Progenitor cell of endocrine pancreas (in vitro differentiated cells): ENCODE data around the gene ZNF546. TPM values are rescaled to one million over a fixed set of nuclear protein-coding genes. Genes with fewer than 3 reads are reported as not detected.

Experiments used
- DNase-seq: peaks from one replicate; pipeline ENCODE4 v3.0.0; 2021; ENCODE audit warnings: low spot score; ENCODE audit not compliant: unreplicated experiment
- H3K27ac Mint-ChIP-seq: 2 replicates; pipeline ENCODE4 v1.8.0; 2021; ENCODE audit warnings: mild to moderate bottlenecking, moderate library complexity, mixed read lengths
- H3K27me3 Mint-ChIP-seq: 2 replicates; pipeline ENCODE4 v1.8.0; 2021; ENCODE audit warnings: mixed read lengths
- H3K36me3 Mint-ChIP-seq: 2 replicates; pipeline ENCODE4 v1.8.0; 2022; ENCODE audit warnings: mixed read lengths; ENCODE audit not compliant: insufficient read depth
- H3K4me1 Mint-ChIP-seq: 2 replicates; pipeline ENCODE4 v1.8.0; 2021; ENCODE audit warnings: low read depth, mixed read lengths
- H3K4me3 Mint-ChIP-seq: 2 replicates; pipeline ENCODE4 v1.8.0; 2021; ENCODE audit warnings: low read depth, mild to moderate bottlenecking, moderate library complexity, mixed read lengths
- H3K9me3 Mint-ChIP-seq: 2 replicates; pipeline ENCODE4 v1.8.0; 2021; ENCODE audit warnings: low read depth, mixed read lengths
- CTCF ChIP-seq: fragments of 200-600 bp; sonication (generic); IDR thresholded peaks from one replicate; pipeline ENCODE4 v1.5.0; 2021; ENCODE audit warnings: antibody characterized with exemption, mild to moderate bottlenecking; ENCODE audit not compliant: unreplicated experiment
- total RNA-seq: library from RNA; stranded (reverse); gene quantifications from 2 replicates; pipeline ENCODE4 v1.2.1, GENCODE V29; 2021

ZNF546 gene
- total RNA-seq, 1 donor from 2014 or later, result 5.9 TPM

- Mint-ChIP-seq H3K27ac (peak overlapping the region; percentile 96), H3K36me3 (peaks cover 17% of the 10 kb centered on the region), H3K9me3 (no peaks in the 10 kb centered on the region), H3K4me3 (peak overlapping the region; percentile 100), H3K4me1 (peaks cover 22% of the 10 kb centered on the region), H3K27me3 (no peaks in the 10 kb centered on the region)
- no peak for DNase-seq
- TF ChIP-seq CTCF, result no peak
Observed at GRCh38 chr19:39969681-39970424, 27.0 kb upstream of the ZNF546 start.

GRCh38 chr19:39970425-39970674 lies 26.5 kb upstream of the ZNF546 start:
- Mint-ChIP-seq H3K4me1 (peaks cover 22% of the 10 kb centered on the region), H3K4me3 (peak overlapping the region; percentile 100), H3K27ac (peak overlapping the region; percentile 96), H3K9me3 (no peaks in the 10 kb centered on the region), H3K36me3 (peaks cover 20% of the 10 kb centered on the region), H3K27me3 (no peaks in the 10 kb centered on the region)
- DNase-seq, result no peak
- TF ChIP-seq CTCF, result no peak

DNA sequence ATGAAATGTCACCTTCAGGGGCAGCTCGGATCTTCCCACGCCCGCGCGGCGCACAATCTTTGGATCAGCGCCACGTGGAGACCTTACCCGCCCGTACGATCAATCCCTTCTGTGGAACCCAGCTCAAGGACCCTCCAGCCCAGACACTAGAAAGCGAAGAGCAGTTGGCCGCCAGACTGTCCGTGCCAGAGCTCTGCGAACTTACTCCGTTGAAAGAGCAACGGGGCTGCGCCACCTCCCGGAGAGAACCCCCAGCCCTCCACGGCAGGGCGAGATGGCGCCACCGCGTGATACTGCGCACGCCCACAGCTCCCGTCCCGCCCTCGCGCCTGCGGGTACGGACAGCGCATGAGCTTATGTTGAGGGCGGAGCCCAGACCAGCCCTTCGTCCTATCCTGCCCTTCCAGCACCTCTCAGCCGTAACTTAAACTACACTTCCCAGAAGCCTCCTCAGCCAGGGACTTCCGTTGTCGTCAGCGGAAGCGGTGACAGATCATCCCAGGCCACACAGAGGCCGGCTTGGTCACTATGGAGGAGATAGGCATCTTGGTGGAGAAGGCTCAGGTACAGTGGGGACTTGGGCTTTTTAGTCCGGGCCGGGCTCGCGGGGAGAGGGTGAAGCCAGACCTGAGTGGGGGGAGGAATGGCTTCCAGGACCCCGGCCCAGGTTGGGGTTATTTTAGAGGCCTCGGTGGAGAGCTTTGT lies 26.0 kb upstream of the ZNF546 start, which contains the start of gene PSMC4:
PSMC4 (plus strand) TSS at position 491 of the 705 bp plus-strand sequence; CDS start at position 529, 38 bp downstream.
- Mint-ChIP-seq H3K27ac (peak within 1 kb of the TSS; percentile 96), H3K4me1 (peaks cover 22% of the 10 kb centered on the region), H3K36me3 (peaks cover 24% of the 10 kb centered on the region), H3K4me3 (peak within 1 kb of the TSS; percentile 100), H3K9me3 (no peaks in the 10 kb centered on the region), H3K27me3 (no peaks in the 10 kb centered on the region)
- TF ChIP-seq CTCF, result peak; percentile 77
- DNase-seq, result peak; percentile 95

- Mint-ChIP-seq H3K27ac (peak overlapping the region; percentile 96), H3K36me3 (peaks cover 25% of the 10 kb centered on the region), H3K4me1 (peaks cover 22% of the 10 kb centered on the region), H3K27me3 (no peaks in the 10 kb centered on the region), H3K4me3 (peak overlapping the region; percentile 100), H3K9me3 (no peaks in the 10 kb centered on the region)
- TF ChIP-seq CTCF, result no peak
- DNase-seq, result no peak
Observed at GRCh38 chr19:39971380-39972035, 25.4 kb upstream of the ZNF546 start.

GRCh38 chr19:39974377-39975155 lies 22.3 kb upstream of the ZNF546 start:
- Mint-ChIP-seq H3K27me3 (no peaks in the 10 kb centered on the region), H3K9me3 (no peaks in the 10 kb centered on the region), H3K4me3 (no peak overlapping the region), H3K4me1 (peaks cover 17% of the 10 kb centered on the region), H3K36me3 (peaks cover 36% of the 10 kb centered on the region), H3K27ac (peak overlapping the region; percentile 67)
- DNase-seq, result no peak
- no peak for TF ChIP-seq CTCF
